ENCODE measurements around the gene AGBL4.
"Not testable (repeated sequence)": the region's sequence is repeated elsewhere in the genome, so short reads cannot be mapped to it uniquely, and the experiment has no call there.

The AGBL4 gene

GRCh38 chr1:49298304-49298703 is 725.5 kb downstream of the AGBL4 start:
- DNase-seq: no peak

DNA sequence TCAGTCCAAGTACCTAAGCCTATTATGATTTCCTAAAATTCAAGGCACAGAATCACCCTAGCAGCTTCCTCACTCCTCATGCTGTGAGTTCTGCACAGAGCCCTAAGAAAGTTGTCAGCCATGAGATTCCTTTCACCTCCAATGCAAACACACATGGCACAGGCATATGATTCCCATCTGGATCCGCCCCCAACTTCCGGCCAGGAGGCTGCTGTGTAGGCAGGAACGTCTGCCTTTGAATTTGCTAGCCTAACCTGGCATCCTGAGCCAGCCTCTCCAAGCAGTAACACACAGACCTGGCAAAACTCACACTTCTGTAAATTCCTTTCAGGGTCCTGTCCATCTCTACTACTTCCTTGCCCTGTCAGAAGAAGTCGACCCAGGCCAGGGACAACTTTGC is 726.0 kb downstream of the AGBL4 start:
- no peak for DNase-seq

- DNase-seq: no peak
These were observed 729.2 kb downstream of the AGBL4 start for GRCh38 chr1:49294539-49294938.

DNA sequence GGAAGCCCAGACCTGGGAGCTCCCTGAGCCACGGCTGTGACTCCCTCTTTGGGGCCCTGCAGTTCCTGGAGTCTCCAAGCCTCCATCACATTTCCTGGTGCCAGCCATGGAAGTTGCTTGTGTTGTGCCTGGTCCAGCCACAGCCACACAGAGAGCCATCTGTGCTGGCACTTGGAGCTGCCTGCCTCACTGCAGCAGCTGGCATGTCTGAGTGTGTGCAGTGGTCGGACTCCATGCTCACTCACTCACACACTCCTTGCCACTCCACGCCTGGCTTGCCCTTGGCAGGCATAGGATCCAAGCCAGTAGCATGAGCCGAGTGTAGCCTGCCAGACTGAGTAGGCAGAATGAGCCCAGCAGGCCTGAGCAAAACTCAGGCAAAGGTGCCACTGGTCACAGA is 730.7 kb downstream of the AGBL4 start:
- no peak for DNase-seq

- not testable (repeated sequence) for DNase-seq
These were observed 766.3 kb downstream of the AGBL4 start for GRCh38 chr1:49257211-49258049.

DNA sequence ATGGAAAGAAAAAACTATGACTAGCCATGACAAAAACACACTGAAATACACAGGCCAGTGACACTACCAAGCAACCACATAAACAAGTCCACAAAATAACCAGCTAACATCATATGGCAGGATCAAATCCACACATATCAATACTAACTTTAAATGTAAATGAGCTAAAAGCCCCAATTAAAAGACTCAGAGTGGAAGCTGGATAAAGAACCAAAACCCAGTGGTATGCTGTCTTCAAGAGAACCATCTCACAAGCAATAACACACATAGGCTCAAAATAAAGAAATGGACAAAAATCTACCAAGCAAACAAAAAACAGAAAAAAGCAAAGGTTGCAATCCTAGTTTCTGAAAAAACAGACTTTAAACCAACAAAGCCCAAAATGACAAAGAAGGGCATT is 770.8 kb downstream of the AGBL4 start:
- DNase-seq: no peak

- no peak for DNase-seq
These were observed 772.6 kb downstream of the AGBL4 start for GRCh38 chr1:49251019-49251784.

DNA sequence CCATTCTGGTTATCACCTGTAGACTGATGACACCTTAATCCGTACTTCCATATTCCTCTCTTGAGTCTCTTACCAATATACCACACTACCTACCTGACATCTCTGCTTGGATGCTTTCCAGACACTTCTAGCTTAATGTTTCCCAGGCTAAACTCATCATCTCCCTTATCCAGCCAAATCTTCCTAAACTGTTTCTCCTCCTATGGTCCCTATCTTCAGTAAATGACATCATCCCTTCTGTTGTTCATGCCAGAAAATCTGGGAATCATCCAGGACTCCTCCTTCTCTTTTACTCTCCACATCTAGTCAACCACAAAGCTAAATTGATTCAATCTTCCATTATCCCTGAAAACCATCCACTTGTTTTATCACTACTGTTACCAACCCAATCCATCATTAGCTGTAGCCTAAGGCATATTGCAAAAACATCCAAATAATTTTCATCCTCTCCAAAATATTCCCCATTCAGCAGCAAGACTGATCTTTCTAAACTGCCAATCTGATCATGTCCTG is 783.0 kb downstream of the AGBL4 start:
- no peak for DNase-seq

GRCh38 chr1:49234988-49235387 is 788.8 kb downstream of the AGBL4 start:
- DNase-seq: no peak

- DNase-seq: no peak
These were observed 794.2 kb downstream of the AGBL4 start for GRCh38 chr1:49229555-49229954.

GRCh38 chr1:49226758-49227157 is 797.0 kb downstream of the AGBL4 start:
- no peak for DNase-seq

DNA sequence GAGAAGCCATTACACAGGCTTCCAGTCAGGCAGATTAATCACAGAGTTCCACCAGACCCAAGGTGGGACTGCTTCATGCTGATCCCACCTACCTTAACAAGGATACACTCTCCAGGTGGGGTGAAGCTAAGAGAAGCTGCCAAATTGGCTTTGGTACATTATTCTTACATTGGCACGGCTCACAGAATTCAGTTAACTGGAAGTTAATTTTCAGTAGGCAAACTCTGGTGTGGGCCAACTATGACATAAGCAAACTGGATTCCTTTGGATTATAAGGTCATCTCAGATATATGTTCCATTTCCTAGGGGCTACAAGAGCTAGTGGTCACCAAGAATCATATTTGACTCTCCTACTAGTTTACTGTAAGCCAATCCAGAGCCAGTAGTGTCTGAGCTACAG is 798.3 kb downstream of the AGBL4 start:
- DNase-seq: no peak

- no peak for DNase-seq
These were observed 810.5 kb downstream of the AGBL4 start for GRCh38 chr1:49213301-49213700.

DNA sequence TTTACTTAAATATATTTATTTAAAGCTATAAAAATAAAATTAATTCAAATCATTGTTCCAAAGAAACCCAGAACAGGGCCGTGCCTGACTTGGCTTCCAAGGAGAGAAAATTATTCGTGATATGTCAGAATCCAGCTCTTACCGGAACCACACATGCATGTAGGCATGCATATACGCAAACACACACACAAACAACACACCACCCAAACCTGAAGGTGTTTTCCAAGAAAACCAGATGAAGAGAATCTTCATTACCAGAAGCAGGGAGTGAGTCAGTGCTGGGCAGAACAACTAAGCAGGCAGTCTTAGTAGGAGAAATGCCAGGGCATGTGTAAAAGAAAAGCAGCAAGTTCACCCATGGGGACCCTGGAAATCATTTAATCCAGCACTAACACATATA is 815.0 kb downstream of the AGBL4 start:
- DNase-seq: no peak

DNA sequence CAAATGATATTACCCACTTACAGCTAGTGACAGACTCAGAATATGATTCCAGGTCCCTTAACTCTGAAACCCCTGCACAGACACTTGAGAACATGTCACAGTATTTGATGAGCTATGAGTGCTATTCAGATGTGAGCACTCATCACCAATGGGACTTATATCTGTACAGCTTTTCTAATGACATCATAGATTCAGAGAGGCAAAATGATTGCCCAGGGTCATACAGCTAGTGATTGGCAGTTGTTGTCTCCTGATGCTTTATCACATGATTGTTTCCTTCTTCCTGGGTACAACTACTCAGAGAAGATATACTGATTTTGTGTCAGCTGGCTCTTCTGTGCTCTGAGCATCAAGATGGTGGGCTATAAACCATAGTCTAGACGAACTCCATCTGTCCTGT is 819.0 kb downstream of the AGBL4 start:
- DNase-seq: no peak

GRCh38 chr1:49200738-49201137 is 823.0 kb downstream of the AGBL4 start:
- DNase-seq: no peak

DNA sequence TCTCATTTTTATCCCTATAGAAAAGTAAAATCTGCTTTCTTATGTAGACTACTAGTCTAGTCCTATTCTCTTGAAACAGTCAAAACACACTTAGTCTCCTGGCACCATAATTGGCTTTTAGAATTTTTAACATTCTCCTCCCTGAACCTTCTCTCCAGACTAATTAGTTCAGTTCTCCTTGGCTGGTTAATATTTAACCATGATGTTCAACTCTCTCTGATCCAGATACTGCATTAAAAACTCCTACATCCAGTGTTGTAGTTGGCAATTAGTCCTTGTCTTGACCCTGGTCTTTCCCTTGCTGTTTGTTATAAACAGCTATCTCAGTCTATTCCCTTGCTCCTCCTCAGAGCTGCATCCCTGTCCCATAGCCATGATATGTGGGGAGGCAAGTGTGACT is 824.2 kb downstream of the AGBL4 start:
- DNase-seq: no peak

- DNase-seq: no peak
These were observed 826.7 kb downstream of the AGBL4 start for GRCh38 chr1:49197081-49197480.

DNA sequence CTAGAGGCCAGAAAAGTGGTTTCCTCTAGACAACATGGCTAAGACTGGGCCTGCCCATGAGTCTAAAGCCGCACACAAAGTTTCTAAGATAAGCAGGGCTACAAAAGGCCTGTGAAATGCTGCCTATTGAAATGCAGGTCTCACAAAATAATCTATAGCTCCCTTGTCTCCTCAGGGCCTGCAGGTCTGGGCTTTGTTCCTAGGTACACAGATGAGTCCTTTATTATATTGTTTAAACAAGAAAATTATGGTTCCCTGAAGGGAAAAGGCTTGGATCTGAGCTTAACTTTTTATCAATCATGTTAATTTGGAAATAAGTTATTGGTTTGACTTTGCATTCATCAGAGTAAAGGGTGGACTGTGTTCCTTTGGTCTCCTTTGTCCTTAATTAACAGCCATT is 833.6 kb downstream of the AGBL4 start:
- no peak for DNase-seq

GRCh38 chr1:49187056-49187455 is 836.7 kb downstream of the AGBL4 start:
- no peak for DNase-seq

- no peak for DNase-seq
These were observed 838.2 kb downstream of the AGBL4 start for GRCh38 chr1:49185450-49185980.

DNA sequence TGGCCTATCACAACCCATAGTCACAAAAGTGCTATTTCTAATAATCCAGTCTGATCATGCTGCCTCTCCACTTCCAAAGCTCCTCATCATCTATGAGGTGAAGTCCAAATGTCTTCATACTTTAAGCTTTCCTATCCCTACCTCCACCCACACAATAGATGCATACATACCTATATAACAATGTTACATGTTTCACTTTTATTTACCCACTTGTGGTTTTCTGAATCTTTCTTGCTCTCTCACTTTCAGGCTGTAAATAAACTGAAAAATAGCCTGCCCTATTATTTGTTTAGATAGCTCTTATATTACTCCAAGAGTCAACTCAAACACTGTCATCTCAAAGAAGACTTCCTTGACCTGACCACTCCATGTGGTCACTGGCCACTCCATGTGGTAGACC is 840.3 kb downstream of the AGBL4 start:
- DNase-seq: no peak

- no peak for DNase-seq
These were observed 842.7 kb downstream of the AGBL4 start for GRCh38 chr1:49181033-49181432.

Data from hematopoietic multipotent progenitor cell treated with erythropoietin and hydrocortisone succinate and interleukin-3 and kit ligand, for 6 days (in vitro differentiated cells).